Motor neuron (in vitro differentiated cells): ENCODE measurements around the gene EVI5. TPM values are rescaled to one million over a fixed set of nuclear protein-coding genes. Genes with fewer than 3 reads are reported as not detected.
"Not testable (repeated sequence)": the region's sequence is repeated elsewhere in the genome, so short reads cannot be mapped to it uniquely, and the experiment has no call there.

ENCODE experiments used
- ATAC-seq, 8 experiments: fragments of 200-7000 bp; cut with Tn5 transposase; replicated peaks in 6 of 8; 2 replicates each; pipeline ENCODE4 v1.8.0; 2021; ENCODE audit warnings: mild to moderate bottlenecking in 8 of 8, moderate library complexity in 8 of 8
- H3K27ac ChIP-seq, 2 donors: fragments of 250-450 bp; sonication (Bioruptor Pico); 2 replicates each; pipeline ENCODE4 v1.9.0; 2021; ENCODE audit warnings: antibody characterized with exemption in 2 of 2, mild to moderate bottlenecking in 2 of 2, moderate library complexity in 1 of 2
- H3K4me1 ChIP-seq, 2 donors: fragments of 250-450 bp; sonication (Bioruptor Pico); replicated peaks in 1 of 2; 2 replicates each; pipeline ENCODE4 v1.6.1; 2021; ENCODE audit warnings: antibody characterized with exemption in 2 of 2, mild to moderate bottlenecking in 2 of 2, moderate library complexity in 1 of 2
- H3K4me3 ChIP-seq, 5 donors: fragments of 250-450 bp; sonication (Bioruptor Pico); 2 replicates each; pipeline ENCODE4 v1.9.0; 2021; ENCODE audit warnings: antibody characterized with exemption in 5 of 5, mild to moderate bottlenecking in 5 of 5, moderate library complexity in 4 of 5
- WGBS, 10 experiments: fragments of 450-650 bp; shearing (Covaris generic); methylation state at CpG; one replicate each; pipeline ENCODE4 v1.0.0; 2022; 5-methylcytosine and 5-hydroxymethylcytosine counted together
- in situ Hi-C, 9 experiments: fragments of 400-800 bp; cut with MboI; loops; one replicate each; pipeline ENCODE4 v1.15.0; 2021; ENCODE audit warnings: low sequenced_read_pairs in 9 of 9, low pct_unique_long_range_greater_than_20kb in 2 of 9; ENCODE audit not compliant: unreplicated experiment in 9 of 9
- total RNA-seq, 8 experiments: library from RNA; unstranded; fragments of 300-600 nt; gene quantifications; 2 replicates each; pipeline versions ENCODE4 v1.2.3 to v1.2.4, GENCODE V29; 2022

Gene EVI5
- total RNA-seq, 8 experiments from 2014 or later: 20.9 to 59.0 (median 30.2) TPM

GRCh38 chr1:92532371-92532770 is 252.5 kb downstream of the EVI5 start:
- in situ Hi-C loops: not testable (repeated sequence)

GRCh38 chr1:92531939-92532338 is 253.0 kb downstream of the EVI5 start:
- ATAC-seq, H3K4me1 ChIP-seq, in situ Hi-C loops, H3K27ac ChIP-seq, H3K4me3 ChIP-seq: not testable (repeated sequence)
- 70 to 100% (median 83%) methylated on average over 1 to 3 of the region's 3 CpGs for WGBS, 10 experiments

More at GRCh38 chr1:92532371-92532770, 252.5 kb downstream of the EVI5 start:
- not testable (repeated sequence) for H3K4me1 ChIP-seq, H3K4me3 ChIP-seq, ATAC-seq, H3K27ac ChIP-seq
- WGBS, 10 experiments: 83 to 100% (median 93%) methylated on average over 1 to 4 of the region's 4 CpGs; no CpG with 5 or more reads in 2 of the 10 experiments

GRCh38 chr1:92527670-92528069 is 257.2 kb downstream of the EVI5 start:
- WGBS, 10 experiments: 46 to 100% (median 95%) methylated on average over 1 to 2 of the region's 2 CpGs; no CpG with 5 or more reads in 2 of the 10 experiments
- ATAC-seq: no peak
- H3K4me1 ChIP-seq: no peaks in the 10 kb centered on the region

GRCh38 chr1:92524944-92525590 is 259.8 kb downstream of the EVI5 start:
- H3K4me1 ChIP-seq, H3K27ac ChIP-seq, H3K4me3 ChIP-seq, in situ Hi-C loops, ATAC-seq: not testable (repeated sequence)
- 0 to 100% (median 99%) methylated on average over 1 to 9 of the region's 9 CpGs for WGBS, 10 experiments

More at GRCh38 chr1:92527670-92528069, 257.2 kb downstream of the EVI5 start:
- Histone ChIP-seq H3K4me3 (no peak overlapping the region), H3K27ac (no peak overlapping the region)
- in situ Hi-C loops: no loop called here

GRCh38 chr1:92519043-92519442 is 265.9 kb downstream of the EVI5 start:
- Histone ChIP-seq H3K4me1 (peaks cover 9 to 12% of the 10 kb centered on the region in 2 donors), H3K4me3 (no peak overlapping the region), H3K27ac (no peak overlapping the region)
- no peak for ATAC-seq
- WGBS, 10 experiments: 25 to 100% (median 84%) methylated on average over 1 to 2 of the region's 2 CpGs
- in situ Hi-C loops: no loop called here

- Histone ChIP-seq H3K4me3 (no peak overlapping the region), H3K4me1 (peaks cover 9 to 12% of the 10 kb centered on the region in 2 donors), H3K27ac (no peak overlapping the region)
- ATAC-seq: no peak
- in situ Hi-C loops: no loop called here
- 0 to 100% (median 73%) methylated on average over 1 of the region's 1 CpG; no CpG with 5 or more reads in 2 of the 10 experiments for WGBS, 10 experiments
These were observed 268.3 kb downstream of the EVI5 start for GRCh38 chr1:92516574-92516973.

GRCh38 chr1:92515796-92516201 is 269.1 kb downstream of the EVI5 start:
- Histone ChIP-seq H3K27ac (peak overlapping the region in 1 of 2 donors; percentile 68), H3K4me1 (peaks cover 9 to 12% of the 10 kb centered on the region in 2 donors), H3K4me3 (no peak overlapping the region)
- in situ Hi-C loops: no loop called here
- 52 to 92% (median 80%) methylated on average over 1 to 3 of the region's 3 CpGs; no CpG with 5 or more reads in 3 of the 10 experiments for WGBS, 10 experiments
- peak in 3 of 8 experiments; percentile 35 to 65 (median 62) for ATAC-seq

- peaks cover 9 to 12% of the 10 kb centered on the region in 2 donors for H3K4me1 ChIP-seq
- no peak overlapping the region for H3K27ac ChIP-seq
- 82 to 100% (median 92%) methylated on average over 2 to 4 of the region's 4 CpGs for WGBS, 10 experiments
- in situ Hi-C loops: no loop called here
- H3K4me3 ChIP-seq: no peak overlapping the region
- no peak for ATAC-seq
These were observed 273.4 kb downstream of the EVI5 start for GRCh38 chr1:92511541-92511940.

GRCh38 chr1:92509619-92510018 is 275.3 kb downstream of the EVI5 start:
- WGBS, 10 experiments: 83 to 100% (median 100%) methylated on average over 1 of the region's 1 CpG; no CpG with 5 or more reads in 2 of the 10 experiments
- in situ Hi-C loops: no loop called here
- ATAC-seq: no peak

GRCh38 chr1:92505015-92505692 is 279.8 kb downstream of the EVI5 start:
- 29 to 93% (median 79%) methylated on average over 1 to 4 of the region's 6 CpGs; no CpG with 5 or more reads in 2 of the 10 experiments for WGBS, 10 experiments
- Histone ChIP-seq H3K4me3 (no peak overlapping the region), H3K4me1 (no peaks in the 10 kb centered on the region), H3K27ac (no peak overlapping the region)
- in situ Hi-C loops: no loop called here
- peak in 1 of 8 experiments; percentile 32 for ATAC-seq

More at GRCh38 chr1:92509619-92510018, 275.3 kb downstream of the EVI5 start:
- no peak overlapping the region for H3K4me3 ChIP-seq
- H3K4me1 ChIP-seq: no peaks in the 10 kb centered on the region
- no peak overlapping the region for H3K27ac ChIP-seq

- H3K4me3 ChIP-seq: no peak overlapping the region
- ATAC-seq: peak in 1 of 8 experiments; percentile 12
- H3K4me1 ChIP-seq: no peaks in the 10 kb centered on the region
- no peak overlapping the region for H3K27ac ChIP-seq
- 60 to 100% (median 74%) methylated on average over 1 to 8 of the region's 8 CpGs; no CpG with 5 or more reads in 2 of the 10 experiments for WGBS, 10 experiments
- in situ Hi-C loops: no loop called here
These were observed 280.5 kb downstream of the EVI5 start for GRCh38 chr1:92504291-92505014.

- no peak for ATAC-seq
- 42 to 100% (median 69%) methylated on average over 1 to 6 of the region's 6 CpGs; no CpG with 5 or more reads in 3 of the 10 experiments for WGBS, 10 experiments
- no peak overlapping the region for H3K4me3 ChIP-seq
- no peaks in the 10 kb centered on the region for H3K4me1 ChIP-seq
- in situ Hi-C loops: no loop called here
- no peak overlapping the region for H3K27ac ChIP-seq
These were observed 281.0 kb downstream of the EVI5 start for GRCh38 chr1:92503926-92504285.
